HUES64 (cell line): Measurements from ENCODE around the gene PIEZO2.

Source experiments
- H3K27ac ChIP-seq: 2 replicates; pipeline ENCODE4 v1.7.0; 2013; ENCODE audit warnings: low read depth, low read length, inconsistent platforms
- H3K27me3 ChIP-seq: 2 replicates; pipeline ENCODE4 v1.6.1; 2013; ENCODE audit warnings: mild to moderate bottlenecking, low read length; ENCODE audit not compliant: insufficient read depth
- H3K36me3 ChIP-seq: 2 replicates; pipeline ENCODE4 v1.6.1; 2013; ENCODE audit warnings: mild to moderate bottlenecking, low read length; ENCODE audit not compliant: insufficient read depth
- H3K4me1 ChIP-seq: 2 replicates; pipeline ENCODE4 v1.6.1; 2013; ENCODE audit warnings: mild to moderate bottlenecking, low read length, moderate library complexity; ENCODE audit not compliant: insufficient read depth
- H3K4me3 ChIP-seq: 2 replicates; pipeline ENCODE4 v1.5.1; 2013; ENCODE audit warnings: mild to moderate bottlenecking, low read length, moderate library complexity
- H3K9ac ChIP-seq: 2 replicates; pipeline ENCODE4 v1.6.1; 2013; ENCODE audit warnings: mild to moderate bottlenecking, low read depth, low read length
- H3K9me3 ChIP-seq: 2 replicates; pipeline ENCODE4 v1.6.1; 2013; ENCODE audit warnings: low read depth, low read length; ENCODE audit not compliant: insufficient read depth
- WGBS: fragments of 150-250, 120-280 bp; methylation state at CpG from one replicate; pipeline ENCODE4 v1.1.7; 2013; ENCODE audit warnings: missing lambda C conversion rate; 5-methylcytosine and 5-hydroxymethylcytosine counted together

Gene PIEZO2

GRCh38 chr18:10878703-10879102 is 270.7 kb downstream of the PIEZO2 start:
- no peaks in the 10 kb centered on the region for H3K9me3 ChIP-seq
- H3K27me3 ChIP-seq: no peaks in the 10 kb centered on the region
- WGBS: 90% methylated on average over 1 of the region's 1 CpG
- H3K27ac ChIP-seq: no peak overlapping the region
- H3K36me3 ChIP-seq: no peaks in the 10 kb centered on the region
- H3K4me3 ChIP-seq: no peak overlapping the region
- H3K4me1 ChIP-seq: peaks cover 4% of the 10 kb centered on the region; the same call in 1 of the 2 replicates
- no peak overlapping the region for H3K9ac ChIP-seq

DNA sequence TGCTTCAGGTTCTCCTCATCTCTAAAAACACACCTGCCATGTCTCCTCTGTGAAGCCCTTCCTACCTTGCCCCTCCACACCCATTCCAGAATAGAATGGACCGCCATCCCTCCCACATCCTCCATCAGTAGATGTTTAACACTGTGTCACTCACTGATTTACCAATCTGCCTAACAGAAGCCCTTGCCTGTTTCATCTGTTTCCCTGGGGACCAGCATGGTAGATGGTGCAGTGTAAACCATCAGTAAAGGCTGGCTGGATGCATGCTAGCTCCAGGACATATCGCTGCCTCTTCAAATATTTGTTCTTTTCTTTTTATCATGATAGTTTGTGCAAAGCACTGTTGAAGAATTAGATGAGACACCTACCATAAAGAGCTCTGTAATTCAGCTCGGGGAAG is 271.4 kb downstream of the PIEZO2 start:
- WGBS: over 99% methylated on average over 3 of the region's 3 CpGs
- H3K9me3 ChIP-seq: no peaks in the 10 kb centered on the region
- peaks cover 4% of the 10 kb centered on the region; the same call in 1 of the 2 replicates for H3K4me1 ChIP-seq
- H3K36me3 ChIP-seq: no peaks in the 10 kb centered on the region
- H3K4me3 ChIP-seq: no peak overlapping the region
- H3K27me3 ChIP-seq: no peaks in the 10 kb centered on the region
- no peak overlapping the region for H3K27ac ChIP-seq
- H3K9ac ChIP-seq: no peak overlapping the region

- Histone ChIP-seq H3K4me3 (no peak overlapping the region), H3K4me1 (peaks cover 4% of the 10 kb centered on the region; the same call in 1 of the 2 replicates), H3K27me3 (no peaks in the 10 kb centered on the region), H3K9ac (no peak overlapping the region), H3K27ac (no peak overlapping the region), H3K36me3 (no peaks in the 10 kb centered on the region), H3K9me3 (no peaks in the 10 kb centered on the region)
- 94% methylated on average over 2 of the region's 2 CpGs for WGBS
These were observed 273.6 kb downstream of the PIEZO2 start for GRCh38 chr18:10875811-10876210.

DNA sequence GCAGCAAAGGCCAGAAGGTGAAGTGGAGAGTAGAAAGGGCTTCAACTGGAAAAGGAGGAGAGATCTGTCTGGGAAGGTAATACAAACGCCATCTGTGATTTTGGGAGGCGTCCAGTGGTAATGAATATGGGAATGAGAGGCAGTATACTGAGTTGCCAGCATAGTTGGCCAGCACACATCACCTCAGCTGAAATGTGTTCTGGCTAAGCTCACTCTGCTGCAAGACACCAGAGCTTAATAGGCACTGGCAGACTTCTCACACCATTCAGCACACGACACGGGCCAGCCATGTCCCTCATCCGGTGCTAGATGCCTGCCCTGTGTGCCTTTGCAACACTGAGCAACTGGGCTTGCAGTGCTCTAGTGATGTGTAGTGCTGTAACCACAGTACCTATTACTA is 277.1 kb downstream of the PIEZO2 start:
- peaks cover 4% of the 10 kb centered on the region; the same call in 1 of the 2 replicates for H3K4me1 ChIP-seq
- no peak overlapping the region for H3K9ac ChIP-seq
- no peaks in the 10 kb centered on the region for H3K36me3 ChIP-seq
- 93% methylated on average over 5 of the region's 5 CpGs for WGBS
- no peak overlapping the region for H3K4me3 ChIP-seq
- no peak overlapping the region for H3K27ac ChIP-seq
- H3K27me3 ChIP-seq: no peaks in the 10 kb centered on the region
- H3K9me3 ChIP-seq: no peaks in the 10 kb centered on the region

GRCh38 chr18:10864722-10865121 is 284.6 kb downstream of the PIEZO2 start:
- no peak overlapping the region for H3K9ac ChIP-seq
- H3K27ac ChIP-seq: no peak overlapping the region
- H3K27me3 ChIP-seq: no peaks in the 10 kb centered on the region
- no peaks in the 10 kb centered on the region for H3K36me3 ChIP-seq
- WGBS: 83% methylated on average over 5 of the region's 5 CpGs
- H3K4me1 ChIP-seq: no peaks in the 10 kb centered on the region
- H3K4me3 ChIP-seq: no peak overlapping the region
- no peaks in the 10 kb centered on the region for H3K9me3 ChIP-seq

DNA sequence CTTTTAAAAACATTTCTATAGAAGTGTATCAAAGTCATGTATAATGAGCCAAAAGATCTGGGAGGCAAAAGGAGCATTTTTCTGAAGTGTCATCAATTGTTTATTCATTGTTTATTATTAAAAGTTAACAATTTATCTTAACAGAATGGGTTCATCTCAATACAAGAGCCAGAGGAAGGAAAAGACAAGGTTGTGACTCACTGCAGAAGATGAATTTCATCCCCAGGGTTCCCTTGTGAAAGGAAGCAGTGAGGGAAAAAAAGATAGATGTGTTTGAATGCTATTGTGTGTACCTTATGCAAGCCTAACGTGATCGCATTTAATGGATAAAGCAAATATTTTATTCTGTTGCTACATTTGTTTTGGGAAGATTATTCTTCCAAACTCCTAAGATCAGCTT is 286.3 kb downstream of the PIEZO2 start:
- H3K9ac ChIP-seq: no peak overlapping the region
- no peak overlapping the region for H3K27ac ChIP-seq
- H3K9me3 ChIP-seq: no peaks in the 10 kb centered on the region
- 86% methylated on average over 2 of the region's 2 CpGs for WGBS
- H3K4me3 ChIP-seq: no peak overlapping the region
- H3K4me1 ChIP-seq: no peaks in the 10 kb centered on the region
- H3K36me3 ChIP-seq: no peaks in the 10 kb centered on the region
- H3K27me3 ChIP-seq: no peaks in the 10 kb centered on the region

GRCh38 chr18:10860928-10861327 is 288.4 kb downstream of the PIEZO2 start:
- H3K4me1 ChIP-seq: no peaks in the 10 kb centered on the region
- no peak overlapping the region for H3K9ac ChIP-seq
- H3K36me3 ChIP-seq: no peaks in the 10 kb centered on the region
- no peaks in the 10 kb centered on the region for H3K27me3 ChIP-seq
- no peak overlapping the region for H3K27ac ChIP-seq
- no peaks in the 10 kb centered on the region for H3K9me3 ChIP-seq
- 84% methylated on average over 6 of the region's 6 CpGs for WGBS
- H3K4me3 ChIP-seq: no peak overlapping the region

DNA sequence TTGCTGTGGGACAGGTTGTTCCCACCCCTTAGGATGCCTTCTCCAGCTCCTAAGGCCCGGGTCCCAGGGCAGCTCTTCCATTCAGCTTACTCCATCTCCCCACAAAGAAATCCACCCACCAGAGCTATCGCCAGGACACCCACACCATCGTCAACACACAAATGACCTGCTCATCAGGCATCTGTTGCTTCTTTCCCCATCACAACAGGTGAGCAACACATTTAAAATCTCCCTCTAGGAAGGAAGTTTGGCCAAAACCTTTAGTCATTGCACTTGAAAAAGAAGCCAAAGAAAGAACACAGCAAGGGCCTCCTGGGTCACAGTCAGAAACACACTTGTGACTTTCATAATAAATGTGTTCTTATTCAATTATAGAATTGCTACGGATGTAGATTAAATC is 289.0 kb downstream of the PIEZO2 start:
- WGBS: 87% methylated on average over 4 of the region's 4 CpGs
- Histone ChIP-seq H3K4me3 (no peak overlapping the region), H3K27me3 (no peaks in the 10 kb centered on the region), H3K9ac (no peak overlapping the region), H3K9me3 (no peaks in the 10 kb centered on the region), H3K36me3 (no peaks in the 10 kb centered on the region), H3K4me1 (no peaks in the 10 kb centered on the region), H3K27ac (no peak overlapping the region)

DNA sequence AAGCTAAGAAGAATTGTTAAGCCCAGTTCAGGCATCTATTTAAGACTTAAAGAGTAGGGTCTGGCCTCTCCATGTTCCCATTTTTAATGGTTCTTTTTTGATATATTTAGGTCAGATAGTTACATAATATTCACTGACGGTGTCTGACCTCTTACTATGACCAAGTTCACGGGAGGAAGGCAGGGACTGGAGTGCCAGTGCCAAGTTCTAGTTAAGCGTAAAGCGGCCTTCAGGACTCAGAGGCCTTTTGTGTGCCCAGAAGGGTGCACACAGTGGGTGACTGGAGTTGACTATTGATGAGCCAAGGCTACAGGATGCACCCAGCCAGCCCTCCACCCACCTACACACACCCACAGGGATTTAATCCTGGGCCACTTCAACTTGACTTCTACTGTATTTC is 290.9 kb downstream of the PIEZO2 start:
- peaks cover 5% of the 10 kb centered on the region; the same call in 1 of the 2 replicates for H3K4me1 ChIP-seq
- 97% methylated on average over 4 of the region's 4 CpGs for WGBS
- no peak overlapping the region for H3K27ac ChIP-seq
- H3K4me3 ChIP-seq: no peak overlapping the region
- H3K9me3 ChIP-seq: no peaks in the 10 kb centered on the region
- no peaks in the 10 kb centered on the region for H3K36me3 ChIP-seq
- H3K9ac ChIP-seq: no peak overlapping the region
- no peaks in the 10 kb centered on the region for H3K27me3 ChIP-seq

GRCh38 chr18:10856132-10856531 is 293.2 kb downstream of the PIEZO2 start:
- Histone ChIP-seq H3K36me3 (no peaks in the 10 kb centered on the region), H3K27ac (no peak overlapping the region), H3K9ac (no peak overlapping the region), H3K27me3 (no peaks in the 10 kb centered on the region), H3K9me3 (no peaks in the 10 kb centered on the region), H3K4me3 (no peak overlapping the region), H3K4me1 (peaks cover 5% of the 10 kb centered on the region; the same call in 1 of the 2 replicates)
- WGBS: 89% methylated on average over 4 of the region's 5 CpGs

DNA sequence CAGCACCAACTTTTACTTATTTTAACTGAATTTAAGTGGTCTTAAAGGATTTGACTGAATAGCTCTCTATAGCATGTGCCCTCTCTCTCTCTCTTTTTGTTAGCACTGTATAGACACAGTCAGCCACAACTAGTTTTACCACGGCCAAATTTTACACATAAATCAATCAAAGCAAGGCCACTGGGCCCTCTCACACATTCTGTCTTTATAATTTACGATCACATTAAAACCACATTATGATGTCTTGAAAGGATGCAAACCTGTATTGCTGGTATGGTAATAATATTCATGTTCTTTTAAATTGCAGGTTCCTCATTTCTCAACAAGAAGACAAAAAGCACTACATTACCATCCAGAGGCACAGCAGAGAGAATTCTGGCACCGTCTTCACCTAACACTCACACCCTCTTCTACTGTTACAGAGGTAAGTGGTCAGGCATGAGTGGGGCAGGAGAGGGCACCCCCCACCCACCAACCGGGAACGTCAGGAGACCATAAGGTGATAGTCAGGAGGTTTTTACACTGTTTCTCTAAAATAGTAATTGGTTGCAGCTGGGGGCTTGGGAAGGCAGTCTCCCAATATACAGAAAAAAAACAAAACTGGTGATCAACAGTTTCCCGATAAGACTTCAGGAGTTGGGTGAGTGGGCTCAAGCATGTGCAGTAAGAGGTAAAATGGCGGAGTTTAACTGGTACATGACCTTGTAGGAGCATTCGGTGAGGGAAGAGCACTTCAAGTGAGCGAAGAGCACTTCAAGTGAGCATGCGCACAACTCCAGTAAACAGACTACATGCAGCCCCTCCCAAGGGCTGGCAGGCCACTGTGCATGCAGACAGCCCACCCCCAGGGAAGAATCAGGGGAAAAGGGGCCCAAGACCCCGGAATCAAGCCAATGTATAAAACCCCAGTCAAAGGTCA is 296.7 kb downstream of the PIEZO2 start:
- H3K4me1 ChIP-seq: peaks cover 13% of the 10 kb centered on the region
- no peaks in the 10 kb centered on the region for H3K36me3 ChIP-seq
- no peak overlapping the region for H3K9ac ChIP-seq
- H3K4me3 ChIP-seq: no peak overlapping the region
- H3K27ac ChIP-seq: no peak overlapping the region
- no peaks in the 10 kb centered on the region for H3K9me3 ChIP-seq
- H3K27me3 ChIP-seq: no peaks in the 10 kb centered on the region
- WGBS: 93% methylated on average over 8 of the region's 11 CpGs
